H4 (cell line): ENCODE results near the gene RBM38. TPM values are rescaled to one million over a fixed set of nuclear protein-coding genes. Genes with fewer than 3 reads are reported as not detected.

Source experiments
- DNase-seq: peaks from one replicate; pipeline ENCODE4 v3.0.0-alpha.2; 2015; ENCODE audit warnings: low spot score
- total RNA-seq: library from RNA; depleted of rRNA; stranded (reverse); fragments of >200 nt; shearing (Covaris generic); gene quantifications from 2 replicates; pipeline ENCODE4 v1.2.3, GENCODE V29; 2014; rRNA removed

RBM38 gene
- total RNA-seq, 1 experiment from 2014 or later: 7.4 TPM

GRCh38 chr20:57451431-57451794, 60.2 kb downstream of the RBM38 start:
- DNase-seq: no peak

GRCh38 chr20:57451795-57452661, 60.8 kb downstream of the RBM38 start:
- no peak for DNase-seq

- no peak for DNase-seq
Measured at GRCh38 chr20:57455386-57455785, 64.2 kb downstream of the RBM38 start.

- no peak for DNase-seq
Measured at GRCh38 chr20:57456116-57456515, 64.9 kb downstream of the RBM38 start.

GRCh38 chr20:57457243-57458095, 66.3 kb downstream of the RBM38 start:
- no peak for DNase-seq

- no peak for DNase-seq
Measured at GRCh38 chr20:57458400-57459160, 67.4 kb downstream of the RBM38 start.

Other genes with a start within 250 kb of the RBM38 start
- 11.3 and 11.8 TPM in 2 replicates for gene BMP7, start 124.8 kb upstream of the RBM38 start, total RNA-seq
- gene SPO11, start 61.6 kb upstream of the RBM38 start, total RNA-seq: not detected in 2 replicates
- gene RAE1, start 40.1 kb upstream of the RBM38 start, total RNA-seq: 51.1 and 57.1 TPM in 2 replicates
- not detected in 2 replicates for gene CTCFL, start 133.7 kb downstream of the RBM38 start, total RNA-seq
- 0.08 TPM in 1 of 2 replicates, not detected in the other for gene PCK1, start 169.7 kb downstream of the RBM38 start, total RNA-seq
- not detected in 2 replicates for gene ZBP1, start 229.0 kb downstream of the RBM38 start, total RNA-seq